Endothelial cell of umbilical vein (primary cell): ENCODE data around the gene CDHR5. TPM values are rescaled to one million over a fixed set of nuclear protein-coding genes. Genes with fewer than 3 reads are reported as not detected.

Source experiments
- BruUV-seq: library from RNA; stranded (reverse); fragments of 400-500 nt; replicated peaks from 2 replicates; lab custom pipeline; 2021; lab: Mats Ljungman, UMichigan
- CTCF ChIA-PET: fragments of 300-600, 350-600 bp; sonication (Branson Sonifier 250); formaldehyde crosslinking; loops from one replicate; lab custom pipeline; 2021; ENCODE audit warnings: antibody characterized with exemption, inconsistent platforms; lab: Charles Lee
- POLR2A ChIA-PET: fragments of 300-600, 350-600 bp; sonication (Branson Sonifier 250); formaldehyde crosslinking; loops from one replicate; lab custom pipeline; 2021; ENCODE audit warnings: antibody characterized with exemption, inconsistent platforms; lab: Charles Lee
- DNase-seq: peaks from one replicate; pipeline ENCODE4 v3.0.0-alpha.2; 2011; ENCODE audit warnings: low read depth, low spot score
- FAIRE-seq: peaks from 2 replicates; lab custom pipeline; 2011; peaks lifted over from hg19 to GRCh38; lab: Jason Lieb, UNC
- H2AFZ ChIP-seq: 2 replicates; pipeline ENCODE4 v1.6.0; 2012; ENCODE audit warnings: low read depth, low read length, control low read depth, inconsistent platforms
- H3K27ac ChIP-seq: 2 replicates; pipeline ENCODE4 v1.5.1; 2011; ENCODE audit warnings: low read depth, mild to moderate bottlenecking, control low read depth, low read length, moderate library complexity; ENCODE audit not compliant: insufficient read depth
- H3K27me3 ChIP-seq, 2 experiments: 2 replicates each; pipeline versions ENCODE4 v1.6.0 to v1.6.1; 2011; ENCODE audit warnings: low read length in 2 of 2, mixed read lengths in 1 of 2; ENCODE audit not compliant: control insufficient read depth in 2 of 2, insufficient read depth in 2 of 2
- H3K36me3 ChIP-seq, 2 experiments: 2 replicates in 1 of 2; 3 replicates in 1 of 2; pipeline ENCODE4 v1.5.1; 2011; ENCODE audit warnings: low read length in 2 of 2, mild to moderate bottlenecking in 1 of 2, moderate library complexity in 1 of 2; ENCODE audit not compliant: control insufficient read depth in 2 of 2, insufficient read depth in 2 of 2; ENCODE audit errors: extremely low read depth in 1 of 2
- H3K4me1 ChIP-seq: 3 replicates; pipeline ENCODE4 v1.5.1; 2011; ENCODE audit warnings: mild to moderate bottlenecking, low read length; ENCODE audit not compliant: control insufficient read depth, insufficient read depth; ENCODE audit errors: extremely low read depth
- H3K4me2 ChIP-seq: 2 replicates; pipeline ENCODE4 v1.6.1; 2011; ENCODE audit warnings: low read length, control low read depth, mixed read lengths; ENCODE audit not compliant: insufficient read depth
- H3K4me3 ChIP-seq, 3 experiments: fragments of 200-600 bp in 1 of 3; sonication (generic), shearing (Covaris generic) in 1 of 3; replicated peaks in 1 of 3; 2 replicates each; pipeline ENCODE4 v1.5.1; 2011 to 2016; ENCODE audit warnings: control low read depth in 3 of 3, low read length in 3 of 3, mild to moderate bottlenecking in 2 of 3, inconsistent platforms in 1 of 3, low read depth in 1 of 3, moderate library complexity in 1 of 3; ENCODE audit not compliant: insufficient read depth in 1 of 3
- H3K79me2 ChIP-seq: 2 replicates; pipeline ENCODE4 v1.6.0; 2012; ENCODE audit warnings: low read length, inconsistent platforms; ENCODE audit not compliant: control insufficient read depth, insufficient read depth
- H3K9ac ChIP-seq: replicated peaks from 2 replicates; pipeline ENCODE3; 2011; ENCODE audit warnings: low read length, control low read depth; ENCODE audit not compliant: insufficient read depth; ENCODE audit errors: extremely low read depth
- H3K9me1 ChIP-seq: replicated peaks from 3 replicates; pipeline ENCODE4 v1.6.0; 2011; ENCODE audit warnings: mild to moderate bottlenecking, low read length; ENCODE audit not compliant: control insufficient read depth, insufficient read depth; ENCODE audit errors: extremely low read depth
- H3K9me3 ChIP-seq: replicated peaks from 2 replicates; pipeline ENCODE4 v1.5.1; 2012; ENCODE audit warnings: low read length, inconsistent platforms; ENCODE audit not compliant: control insufficient read depth, insufficient read depth
- H4K20me1 ChIP-seq: replicated peaks from 2 replicates; pipeline ENCODE3; 2011; ENCODE audit warnings: mild to moderate bottlenecking, low read length; ENCODE audit not compliant: control insufficient read depth, insufficient read depth; ENCODE audit errors: extremely low read depth
- EZH2 ChIP-seq: IDR thresholded peaks from 2 replicates; pipeline ENCODE4 v1.6.1; 2012; ENCODE audit warnings: borderline replicate concordance, low read depth, mild to moderate bottlenecking, moderate library complexity, low read length, inconsistent platforms; ENCODE audit not compliant: severe bottlenecking
- FOS ChIP-seq: IDR thresholded peaks from 2 replicates; pipeline ENCODE4 v1.6.1; 2011; ENCODE audit warnings: mild to moderate bottlenecking, low read length, moderate library complexity, borderline replicate concordance; ENCODE audit not compliant: insufficient read depth
- GATA2 ChIP-seq: IDR thresholded peaks from 2 replicates; pipeline ENCODE4 v1.7.0; 2011; ENCODE audit warnings: low read depth, mild to moderate bottlenecking, moderate library complexity, mixed read lengths, low read length; ENCODE audit not compliant: insufficient read length, insufficient read depth
- JUN ChIP-seq: IDR thresholded peaks from 2 replicates; pipeline ENCODE4 v1.6.1; 2011; ENCODE audit warnings: borderline replicate concordance, low read depth; ENCODE audit not compliant: insufficient read length, insufficient read depth
- MYC ChIP-seq: IDR thresholded peaks from one replicate; pipeline ENCODE4 v1.6.1; 2011; ENCODE audit warnings: mild to moderate bottlenecking, low read depth, low read length
- POLR2A ChIP-seq: IDR thresholded peaks from 2 replicates; pipeline ENCODE4 v1.6.1; 2012; ENCODE audit warnings: low read depth, mild to moderate bottlenecking, control low read depth, low read length
- POLR2AphosphoS5 ChIP-seq: IDR thresholded peaks from 2 replicates; pipeline ENCODE4 v1.6.1; 2012; ENCODE audit warnings: low read depth, mild to moderate bottlenecking, control low read depth, low read length, moderate library complexity; ENCODE audit not compliant: insufficient read depth
- dilution Hi-C: fragments of 300-500 bp; cut with MboI; formaldehyde crosslinking; loops from one replicate; pipeline ENCODE4 v1.15.0; 2019; ENCODE audit warnings: low sequenced_read_pairs; ENCODE audit not compliant: extremely low pct_ligation_motif_present
- intact Hi-C: fragments of 100-400 bp; cut with micrococcal nuclease; formaldehyde crosslinking; loops from one replicate; pipeline ENCODE4 v1.10.0; 2022
- polyA plus RNA-seq, 4 experiments: library from polyadenylated mRNA; depleted of rRNA in 3 of 4; stranded (reverse) in 3 of 4; unstranded in 1 of 4; fragments of >200 nt; gene quantifications; 2 replicates each; pipeline versions ENCODE4 v1.2.1 to v1.2.3, GENCODE V29; 2011 to 2012; ENCODE audit warnings: missing spikeins in 1 of 4
- total RNA-seq: library from RNA; stranded (reverse); gene quantifications from 2 replicates; pipeline ENCODE4 v1.2.3, GENCODE V29; 2021
- TF ChIP-seq, protein P1 (sequence below): IDR thresholded peaks from 2 replicates; pipeline ENCODE4 v1.6.1; 2011; ENCODE audit not compliant: insufficient read depth, insufficient read length
- TF ChIP-seq, protein P2 (sequence below), 2 donors: IDR thresholded peaks; 1 replicate in 1 of 2; 2 replicates in 1 of 2; pipeline ENCODE4 v1.5.1; 2011; ENCODE audit warnings: low read length in 2 of 2, mild to moderate bottlenecking in 2 of 2, moderate library complexity in 2 of 2, control low read depth in 1 of 2, inconsistent platforms in 1 of 2, low read depth in 1 of 2; ENCODE audit not compliant: insufficient read depth in 1 of 2; ENCODE audit errors: extremely low read depth in 1 of 2

Gene CDHR5
- total and polyA plus RNA-seq, 2 donors (not counting 3 experiments of a cell fraction or from before 2014, with no cell fraction given), result not detected

DNA sequence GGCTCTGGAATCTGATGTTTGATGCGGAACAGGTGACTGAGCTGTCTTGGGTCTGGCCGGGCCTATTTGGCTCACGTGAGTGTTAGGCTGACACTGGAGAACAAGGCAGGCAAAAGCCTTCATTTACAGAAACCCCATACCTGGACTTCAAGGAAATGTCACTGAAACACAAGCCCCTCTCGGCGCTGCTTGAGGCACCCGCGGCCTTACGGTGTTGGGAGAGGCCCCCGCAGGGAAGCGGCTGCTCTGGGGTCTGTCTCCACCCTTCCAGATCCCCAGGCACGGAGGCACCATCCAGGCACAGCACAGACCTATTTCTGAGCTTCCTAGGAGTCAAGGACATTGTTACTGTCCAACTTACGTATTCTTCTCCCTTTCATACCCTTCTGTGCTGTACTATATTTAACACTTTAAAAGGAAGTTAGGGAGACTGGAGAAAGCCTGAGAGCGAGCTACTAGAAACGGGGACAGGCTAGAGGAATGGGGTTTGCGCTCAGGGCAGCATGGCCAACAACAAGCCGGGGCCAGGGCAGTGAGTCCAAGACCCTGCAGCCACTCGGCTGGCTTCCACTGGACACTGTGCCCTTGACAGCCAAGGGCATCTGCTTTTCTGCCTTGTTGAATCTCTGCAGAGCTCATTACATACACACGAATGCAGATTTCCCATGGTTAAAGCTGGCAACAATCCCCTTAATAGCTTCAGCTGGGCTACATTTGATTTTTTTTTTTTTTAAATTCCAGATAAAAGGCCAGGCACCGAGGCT, 36.1 kb upstream of the CDHR5 start:
- intact Hi-C loops (no loop called here), dilution Hi-C loops (no loop called here)
- H3K4me1 ChIP-seq, result no peaks in the 10 kb centered on the region
- peaks cover 2 to 32% of the 10 kb centered on the region in 2 experiments for H3K36me3 ChIP-seq
- H3K4me3 ChIP-seq, result no peak overlapping the region
- no peaks in the 10 kb centered on the region for H3K9me3 ChIP-seq
- no peaks in the 10 kb centered on the region for H3K79me2 ChIP-seq
- H4K20me1 ChIP-seq, result no peaks in the 10 kb centered on the region
- DNase-seq (no peak), FAIRE-seq (no peak)
- H3K4me2 ChIP-seq, result no peak overlapping the region
- H3K27me3 ChIP-seq, result no peaks in the 10 kb centered on the region
- no peaks in the 10 kb centered on the region for H3K9me1 ChIP-seq
- CTCF ChIA-PET, result interaction anchor here (0.9 to 1.1 kb wide), 3 partner anchors 20 to 67 kb away, joined by 3 read pairs; no protein-coding TSS in a partner anchor
- no peak overlapping the region for H3K27ac ChIP-seq
- POLR2A ChIA-PET, result no interaction called here
- BruUV-seq, result no TSS peak
- no peak overlapping the region for H2AFZ ChIP-seq
- TF ChIP-seq EZH2 (no peak), GATA2 (no peak), FOS (no peak), POLR2AphosphoS5 (no peak), MYC (no peak), JUN (no peak), POLR2A (no peak)
- TF ChIP-seq, protein P1, sequence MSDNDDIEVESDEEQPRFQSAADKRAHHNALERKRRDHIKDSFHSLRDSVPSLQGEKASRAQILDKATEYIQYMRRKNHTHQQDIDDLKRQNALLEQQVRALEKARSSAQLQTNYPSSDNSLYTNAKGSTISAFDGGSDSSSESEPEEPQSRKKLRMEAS, result no peak
- TF ChIP-seq, protein P2, sequence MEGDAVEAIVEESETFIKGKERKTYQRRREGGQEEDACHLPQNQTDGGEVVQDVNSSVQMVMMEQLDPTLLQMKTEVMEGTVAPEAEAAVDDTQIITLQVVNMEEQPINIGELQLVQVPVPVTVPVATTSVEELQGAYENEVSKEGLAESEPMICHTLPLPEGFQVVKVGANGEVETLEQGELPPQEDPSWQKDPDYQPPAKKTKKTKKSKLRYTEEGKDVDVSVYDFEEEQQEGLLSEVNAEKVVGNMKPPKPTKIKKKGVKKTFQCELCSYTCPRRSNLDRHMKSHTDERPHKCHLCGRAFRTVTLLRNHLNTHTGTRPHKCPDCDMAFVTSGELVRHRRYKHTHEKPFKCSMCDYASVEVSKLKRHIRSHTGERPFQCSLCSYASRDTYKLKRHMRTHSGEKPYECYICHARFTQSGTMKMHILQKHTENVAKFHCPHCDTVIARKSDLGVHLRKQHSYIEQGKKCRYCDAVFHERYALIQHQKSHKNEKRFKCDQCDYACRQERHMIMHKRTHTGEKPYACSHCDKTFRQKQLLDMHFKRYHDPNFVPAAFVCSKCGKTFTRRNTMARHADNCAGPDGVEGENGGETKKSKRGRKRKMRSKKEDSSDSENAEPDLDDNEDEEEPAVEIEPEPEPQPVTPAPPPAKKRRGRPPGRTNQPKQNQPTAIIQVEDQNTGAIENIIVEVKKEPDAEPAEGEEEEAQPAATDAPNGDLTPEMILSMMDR (IDR thresholded peaks at IDR 0.05; ENCODE audit: extremely low read depth in 1 of 2, insufficient read depth in 1 of 2, low read depth in 1 of 2, low read length in 2 of 2), result no peak
- H3K9ac ChIP-seq, result no peak overlapping the region
